ENCODE results near the gene ALDH1A3. TPM values are rescaled to one million over a fixed set of nuclear protein-coding genes. Genes with fewer than 3 reads are reported as not detected.

ALDH1A3 gene
- total and polyA plus RNA-seq, 2 of the 4 experiments (the other 2 are of a cell fraction): 3.1 to 5.0 TPM

DNA sequence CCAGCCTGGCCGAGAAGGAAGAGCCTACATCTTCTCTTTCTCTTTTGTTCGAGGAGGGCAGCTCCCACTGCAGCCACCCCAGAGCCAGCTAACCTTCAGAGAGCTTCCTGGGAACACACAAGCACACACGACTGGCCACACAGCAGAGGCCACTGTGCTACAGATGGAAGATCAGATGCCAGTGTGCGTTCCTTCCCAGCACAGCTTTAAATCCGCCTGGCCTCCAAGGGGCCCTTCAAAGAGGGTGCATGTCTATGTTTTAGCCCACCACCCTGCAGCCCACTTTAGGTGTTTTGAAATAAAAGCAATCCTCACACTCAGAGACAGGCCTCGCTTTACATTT, 12.4 kb downstream of the ALDH1A3 start:
- Histone ChIP-seq H4K91ac (ENCODE audit: insufficient read depth, low read depth, low read length) (no peak overlapping the region), H3K27me3 (ENCODE audit: control insufficient read depth, insufficient read depth, low read length) (no peaks in the 10 kb centered on the region), H2BK20ac (ENCODE audit: low read depth, low read length) (no peak overlapping the region), H4K8ac (ENCODE audit: low read depth in 2 of 2, low read length in 2 of 2) (no peak overlapping the region), H2BK120ac (ENCODE audit: low read depth, low read length) (no peak overlapping the region), H3K36me3 (ENCODE audit: control insufficient read depth, insufficient read depth, low read length) (no peaks in the 10 kb centered on the region), H3K9ac (ENCODE audit: low read depth, low read length) (no peak overlapping the region), H2BK5ac (ENCODE audit: low read depth, low read length, poor library complexity, severe bottlenecking) (no peak overlapping the region), H2BK15ac (ENCODE audit: low read depth, low read length) (no peak overlapping the region), H3K4me2 (ENCODE audit: low read depth, low read length) (no peak overlapping the region), H2AK9ac (replicated peaks; ENCODE audit: low read depth, low read length, poor library complexity) (no peak overlapping the region), H3K27ac (ENCODE audit: insufficient read depth, low read length) (no peak overlapping the region), H2AK5ac (ENCODE audit: low read depth, low read length) (no peak overlapping the region), H3K18ac (ENCODE audit: low read depth, low read length) (no peak overlapping the region), H2AFZ (replicated peaks; ENCODE audit: low read length, poor library complexity) (no peak overlapping the region), H4K5ac (ENCODE audit: low read depth, low read length) (no peak overlapping the region), H3K14ac (replicated peaks; ENCODE audit: low read depth, low read length) (no peak overlapping the region), H3K56ac (ENCODE audit: extremely low read depth, insufficient read depth, low read length) (no peak overlapping the region), H3K23ac (ENCODE audit: low read depth, low read length) (no peak overlapping the region), H3K79me1 (ENCODE audit: low read depth in 1 of 2, low read length in 2 of 2) (no peaks in the 10 kb centered on the region), H3K4ac (ENCODE audit: low read depth, low read length) (no peak overlapping the region), H4K20me1 (ENCODE audit: insufficient read depth, low read length) (no peaks in the 10 kb centered on the region), H3K4me1 (ENCODE audit: control insufficient read depth, insufficient read depth, low read length) (peaks cover 9% of the 10 kb centered on the region), H3K4me3 (ENCODE audit: insufficient read depth, low read depth, low read length) (no peak overlapping the region), H3K9me3 (ENCODE audit: control insufficient read depth, insufficient read depth, low read length) (no peaks in the 10 kb centered on the region), H3K9me1 (ENCODE audit: insufficient read depth, low read length) (peaks cover 2% of the 10 kb centered on the region; the same call in 1 of the 2 replicates)
- ATAC-seq (ENCODE audit: low read depth): no peak
- WGBS, 2 experiments (ENCODE audit: extremely low coverage in 2 of 2, insufficient read length in 1 of 2): 75% methylated on average over 1 of the region's 6 CpGs; no CpG with 5 or more reads in 1 of the 2 experiments
- no TSS peak for BruUV-seq (replicated peaks)
- in situ Hi-C loops (cut with MboI; ENCODE audit: low sequenced_read_pairs): no loop called here
- intact Hi-C loops (cut with micrococcal nuclease): no loop called here
- ChIA-PET CTCF (no interaction called here), POLR2A (ENCODE audit: unreplicated experiment) (no interaction called here)
- TF ChIP-seq MAZ (IDR thresholded peaks at IDR 0.05; ENCODE audit: borderline replicate concordance, low read depth, low read length): no peak
- no peak for TF ChIP-seq RFX5 (IDR thresholded peaks at IDR 0.05; ENCODE audit: low read depth, low read length)
- no peak for TF ChIP-seq NFE2L2 (IDR thresholded peaks at IDR 0.05; ENCODE audit: low read depth, low read length)
- TF ChIP-seq POLR2A (IDR thresholded peaks at IDR 0.05; ENCODE audit: low read depth, low read length): no peak
- no peak for TF ChIP-seq RAD21 (IDR thresholded peaks at IDR 0.05; ENCODE audit: low read length)
- TF ChIP-seq, protein P1, sequence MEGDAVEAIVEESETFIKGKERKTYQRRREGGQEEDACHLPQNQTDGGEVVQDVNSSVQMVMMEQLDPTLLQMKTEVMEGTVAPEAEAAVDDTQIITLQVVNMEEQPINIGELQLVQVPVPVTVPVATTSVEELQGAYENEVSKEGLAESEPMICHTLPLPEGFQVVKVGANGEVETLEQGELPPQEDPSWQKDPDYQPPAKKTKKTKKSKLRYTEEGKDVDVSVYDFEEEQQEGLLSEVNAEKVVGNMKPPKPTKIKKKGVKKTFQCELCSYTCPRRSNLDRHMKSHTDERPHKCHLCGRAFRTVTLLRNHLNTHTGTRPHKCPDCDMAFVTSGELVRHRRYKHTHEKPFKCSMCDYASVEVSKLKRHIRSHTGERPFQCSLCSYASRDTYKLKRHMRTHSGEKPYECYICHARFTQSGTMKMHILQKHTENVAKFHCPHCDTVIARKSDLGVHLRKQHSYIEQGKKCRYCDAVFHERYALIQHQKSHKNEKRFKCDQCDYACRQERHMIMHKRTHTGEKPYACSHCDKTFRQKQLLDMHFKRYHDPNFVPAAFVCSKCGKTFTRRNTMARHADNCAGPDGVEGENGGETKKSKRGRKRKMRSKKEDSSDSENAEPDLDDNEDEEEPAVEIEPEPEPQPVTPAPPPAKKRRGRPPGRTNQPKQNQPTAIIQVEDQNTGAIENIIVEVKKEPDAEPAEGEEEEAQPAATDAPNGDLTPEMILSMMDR (conservative IDR thresholded peaks at IDR 0.05; ENCODE audit: low read depth, low read length): no peak
- TF ChIP-seq SMC3 (IDR thresholded peaks at IDR 0.05; ENCODE audit: low read depth, low read length): no peak
- dilution Hi-C loops (cut with HindIII; ENCODE audit: low sequenced_read_pairs, unreplicated experiment): no loop called here
- no peak for DNase-seq

Measured in IMR-90 (cell line).